Calu3 (cell line): ENCODE measurements around the gene ODAD3. TPM values are rescaled to one million over a fixed set of nuclear protein-coding genes. Genes with fewer than 3 reads are reported as not detected.
"Not testable (repeated sequence)": the region's sequence is repeated elsewhere in the genome, so short reads cannot be mapped to it uniquely, and the experiment has no call there.

Experiments
- BruUV-seq: library from RNA; stranded (reverse); fragments of 400-500 nt; replicated peaks from 2 replicates; lab custom pipeline; 2021; lab: Mats Ljungman, UMichigan
- CTCF ChIA-PET: fragments of 300-600 bp; sonication (Branson Sonifier 250); formaldehyde crosslinking; loops from one replicate; lab custom pipeline; 2022; ENCODE audit warnings: antibody characterized with exemption; lab: Charles Lee
- DNase-seq: peaks from one replicate; pipeline ENCODE4 v3.0.0; 2022
- H3K27ac Mint-ChIP-seq: one replicate; pipeline ENCODE4 v1.8.0; 2022; ENCODE audit warnings: mixed read lengths; ENCODE audit not compliant: unreplicated experiment
- H3K27me3 Mint-ChIP-seq: one replicate; pipeline ENCODE4 v1.8.0; 2022; ENCODE audit warnings: mixed read lengths; ENCODE audit not compliant: unreplicated experiment
- H3K36me3 Mint-ChIP-seq: one replicate; pipeline ENCODE4 v1.8.0; 2022; ENCODE audit warnings: mild to moderate bottlenecking, moderate library complexity, mixed read lengths; ENCODE audit not compliant: insufficient read depth, unreplicated experiment
- H3K4me1 Mint-ChIP-seq: one replicate; pipeline ENCODE4 v1.8.0; 2022; ENCODE audit warnings: mild to moderate bottlenecking, low read depth, mixed read lengths; ENCODE audit not compliant: unreplicated experiment
- H3K4me3 Mint-ChIP-seq: one replicate; pipeline ENCODE4 v1.8.0; 2022; ENCODE audit warnings: mild to moderate bottlenecking, low read depth, moderate library complexity, mixed read lengths; ENCODE audit not compliant: unreplicated experiment
- H3K9me3 Mint-ChIP-seq: one replicate; pipeline ENCODE4 v1.8.0; 2022; ENCODE audit warnings: low read depth, mixed read lengths; ENCODE audit not compliant: unreplicated experiment
- intact Hi-C: fragments of 100-400 bp; cut with micrococcal nuclease; formaldehyde crosslinking; loops from one replicate; pipeline ENCODE4 v1.10.0; 2022; ENCODE audit not compliant: unreplicated experiment
- total RNA-seq: library from RNA; stranded (reverse); gene quantifications from 2 replicates; pipeline ENCODE4 v1.2.3, GENCODE V29; 2022
- TF ChIP-seq, protein P1 (sequence below): fragments of 200-600 bp; IDR thresholded peaks from one replicate; pipeline ENCODE4 v1.8.0; 2022; ENCODE audit warnings: antibody characterized with exemption; ENCODE audit not compliant: unreplicated experiment

Gene ODAD3
- total RNA-seq, 1 experiment from 2014 or later, result not detected

DNA sequence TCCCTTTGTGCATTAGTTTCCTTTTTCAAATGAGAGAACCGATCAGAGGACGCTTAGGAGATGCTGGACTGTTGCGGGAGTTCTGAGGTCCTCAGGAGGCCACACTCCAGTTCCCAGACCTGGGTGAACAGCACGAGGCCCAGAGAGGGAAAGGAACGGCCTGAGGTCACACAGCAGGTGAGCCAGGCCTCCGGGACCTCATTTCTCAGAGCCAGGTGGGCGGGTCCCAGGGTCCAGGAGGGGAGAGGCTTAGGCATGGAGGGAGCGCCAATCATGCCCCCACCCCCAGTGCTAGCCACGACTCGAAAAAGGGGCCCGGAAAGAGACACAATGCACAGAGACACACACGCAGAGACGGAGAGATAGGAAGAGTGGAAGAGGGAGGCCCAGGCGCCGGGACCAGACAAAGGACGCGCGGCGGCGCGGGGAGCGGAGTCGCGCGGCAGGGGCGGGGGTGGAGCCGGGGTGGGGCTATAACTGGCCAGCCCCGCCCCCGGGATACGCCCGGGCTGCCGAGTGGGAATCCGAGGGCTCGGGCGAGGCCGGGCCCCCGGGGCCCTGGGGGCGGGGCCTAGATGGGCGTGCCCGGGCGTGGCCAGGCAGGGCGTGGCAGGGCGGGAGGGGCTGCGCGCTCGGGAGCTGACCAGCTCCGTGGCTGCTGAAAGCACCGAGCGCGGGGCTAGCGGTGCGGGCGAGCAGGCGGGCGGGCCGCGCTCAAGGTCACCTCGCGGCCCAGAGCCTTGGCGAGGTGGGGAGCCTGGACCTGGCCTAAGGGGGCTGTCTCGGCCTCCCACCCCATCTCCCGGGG is 44.4 kb upstream of the ODAD3 start:
- DNase-seq, result no peak
- H3K27ac Mint-ChIP-seq, result no peak overlapping the region
- no peaks in the 10 kb centered on the region for H3K4me1 Mint-ChIP-seq
- CTCF ChIA-PET, result no interaction called here
- H3K36me3 Mint-ChIP-seq, result peaks cover 19% of the 10 kb centered on the region
- no peak overlapping the region for H3K4me3 Mint-ChIP-seq
- TF ChIP-seq, protein P1, sequence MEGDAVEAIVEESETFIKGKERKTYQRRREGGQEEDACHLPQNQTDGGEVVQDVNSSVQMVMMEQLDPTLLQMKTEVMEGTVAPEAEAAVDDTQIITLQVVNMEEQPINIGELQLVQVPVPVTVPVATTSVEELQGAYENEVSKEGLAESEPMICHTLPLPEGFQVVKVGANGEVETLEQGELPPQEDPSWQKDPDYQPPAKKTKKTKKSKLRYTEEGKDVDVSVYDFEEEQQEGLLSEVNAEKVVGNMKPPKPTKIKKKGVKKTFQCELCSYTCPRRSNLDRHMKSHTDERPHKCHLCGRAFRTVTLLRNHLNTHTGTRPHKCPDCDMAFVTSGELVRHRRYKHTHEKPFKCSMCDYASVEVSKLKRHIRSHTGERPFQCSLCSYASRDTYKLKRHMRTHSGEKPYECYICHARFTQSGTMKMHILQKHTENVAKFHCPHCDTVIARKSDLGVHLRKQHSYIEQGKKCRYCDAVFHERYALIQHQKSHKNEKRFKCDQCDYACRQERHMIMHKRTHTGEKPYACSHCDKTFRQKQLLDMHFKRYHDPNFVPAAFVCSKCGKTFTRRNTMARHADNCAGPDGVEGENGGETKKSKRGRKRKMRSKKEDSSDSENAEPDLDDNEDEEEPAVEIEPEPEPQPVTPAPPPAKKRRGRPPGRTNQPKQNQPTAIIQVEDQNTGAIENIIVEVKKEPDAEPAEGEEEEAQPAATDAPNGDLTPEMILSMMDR, result no peak
- peaks cover 17% of the 10 kb centered on the region for H3K27me3 Mint-ChIP-seq
- BruUV-seq, result no TSS peak
- H3K9me3 Mint-ChIP-seq, result no peaks in the 10 kb centered on the region
- intact Hi-C loops, result no loop called here

DNA sequence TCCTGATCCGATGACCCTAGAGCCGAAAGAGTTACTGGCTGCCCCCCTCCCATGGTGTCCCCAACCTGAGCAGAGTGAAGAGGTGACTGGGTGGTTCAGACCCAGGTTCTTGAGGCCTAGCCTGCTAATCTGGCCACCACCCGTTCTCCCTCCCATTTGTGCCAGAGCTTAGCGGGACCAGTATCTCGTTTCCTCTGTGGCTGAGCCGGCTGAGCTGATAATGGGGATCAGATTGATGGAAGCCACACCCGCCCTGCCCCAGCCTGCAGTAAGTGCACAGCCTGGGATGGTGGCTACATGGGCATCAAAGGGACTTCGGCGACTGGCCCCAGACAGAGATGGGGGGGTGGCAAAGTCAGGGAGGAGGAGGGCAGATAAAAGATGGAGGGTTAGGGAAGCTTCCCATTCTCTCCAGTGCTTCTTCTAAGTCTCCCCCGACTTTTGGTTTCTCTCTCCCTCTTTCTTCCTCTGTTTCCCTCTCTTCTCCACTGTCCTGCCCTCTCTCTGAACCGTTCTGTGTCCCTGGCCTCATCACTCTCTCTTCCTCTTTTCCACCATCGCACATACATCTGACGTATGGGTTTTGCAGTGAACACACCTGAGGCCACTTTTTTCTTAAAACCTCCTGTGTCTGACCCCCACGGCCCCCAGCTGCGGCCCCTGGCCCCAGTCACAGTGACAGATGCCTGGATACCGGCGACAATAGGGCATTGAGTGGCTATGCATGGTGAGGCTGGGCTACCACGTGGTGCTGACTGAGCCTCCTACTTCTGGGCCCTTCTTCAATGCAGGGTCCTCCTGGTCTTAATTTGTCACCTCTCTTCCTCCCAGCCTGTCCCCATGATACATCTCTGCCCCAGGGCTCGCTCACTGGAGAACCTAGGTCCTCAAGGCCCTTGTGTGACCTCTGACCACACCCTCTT is 43.5 kb upstream of the ODAD3 start:
- H3K4me1 Mint-ChIP-seq, result no peaks in the 10 kb centered on the region
- no peaks in the 10 kb centered on the region for H3K9me3 Mint-ChIP-seq
- no peak overlapping the region for H3K4me3 Mint-ChIP-seq
- peaks cover 15% of the 10 kb centered on the region for H3K36me3 Mint-ChIP-seq
- TF ChIP-seq, protein P1, result no peak
- DNase-seq, result no peak
- H3K27ac Mint-ChIP-seq, result no peak overlapping the region
- intact Hi-C loops, result no loop called here
- no TSS peak for BruUV-seq
- peaks cover 17% of the 10 kb centered on the region for H3K27me3 Mint-ChIP-seq
- CTCF ChIA-PET, result no interaction called here

DNA sequence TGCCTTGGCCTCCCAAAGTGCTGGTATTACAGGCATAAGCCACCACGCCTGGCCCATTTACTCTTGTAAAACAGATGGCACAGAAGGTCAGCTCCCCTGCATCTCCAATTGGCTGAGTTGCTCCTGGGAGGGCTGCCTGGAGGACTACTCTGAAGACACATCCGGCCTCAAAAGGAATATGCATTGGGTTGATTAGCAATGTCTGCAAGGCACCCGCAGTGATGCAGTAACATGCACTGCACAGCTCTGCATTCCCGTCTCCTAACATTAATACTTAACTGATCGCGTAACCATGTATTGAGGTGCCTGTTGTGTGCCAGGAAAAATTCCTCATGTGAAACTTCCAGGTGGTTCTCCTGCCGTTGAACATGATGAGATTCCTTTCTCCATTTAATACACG is 40.9 kb upstream of the ODAD3 start:
- Mint-ChIP-seq H3K36me3 (no peaks in the 10 kb centered on the region), H3K9me3 (no peaks in the 10 kb centered on the region), H3K4me3 (no peak overlapping the region), H3K27me3 (peaks cover 17% of the 10 kb centered on the region), H3K27ac (no peak overlapping the region), H3K4me1 (no peaks in the 10 kb centered on the region)
- BruUV-seq, result no TSS peak
- intact Hi-C loops, result no loop called here
- DNase-seq, result no peak
- TF ChIP-seq, protein P1, result no peak
- CTCF ChIA-PET, result no interaction called here

DNA sequence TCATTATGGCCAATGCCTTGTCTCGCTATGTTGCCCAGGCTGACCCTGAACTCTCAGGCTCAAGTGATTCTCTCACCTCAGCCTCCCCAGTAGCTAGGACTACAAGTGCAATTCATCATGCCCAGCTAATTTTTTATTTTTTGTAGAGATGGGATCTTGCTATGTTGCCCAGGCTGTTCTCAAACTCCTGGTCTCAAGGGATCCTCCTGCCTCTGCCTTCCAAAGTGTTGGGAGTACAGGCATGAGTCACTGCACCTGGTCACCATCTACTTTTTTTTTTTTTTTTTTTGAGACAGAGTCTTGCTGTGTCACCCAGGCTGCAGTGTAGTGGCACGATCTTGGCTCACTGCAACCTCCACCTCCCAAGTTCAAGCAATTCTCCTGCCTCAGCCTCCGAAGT is 40.4 kb upstream of the ODAD3 start:
- CTCF ChIA-PET, H3K36me3 Mint-ChIP-seq, intact Hi-C loops, H3K27ac Mint-ChIP-seq, H3K4me1 Mint-ChIP-seq, BruUV-seq, H3K4me3 Mint-ChIP-seq, DNase-seq, H3K9me3 Mint-ChIP-seq: not testable (repeated sequence)
- H3K27me3 Mint-ChIP-seq, result peaks cover 17% of the 10 kb centered on the region
